ENCODE results near the gene RAB11FIP3. TPM values are rescaled to one million over a fixed set of nuclear protein-coding genes. Genes with fewer than 3 reads are reported as not detected.
"Not testable (repeated sequence)": the region's sequence is repeated elsewhere in the genome, so short reads cannot be mapped to it uniquely, and the experiment has no call there.

RAB11FIP3 gene
- polyA plus RNA-seq, 1 donor = 114 TPM

GRCh38 chr16:477301-478157 is 52.1 kb downstream of the RAB11FIP3 start:
- Histone ChIP-seq H3K4me3 (ENCODE audit: low read length) (no peak overlapping the region), H3K9me3 (ENCODE audit: control insufficient read depth, low read depth, low read length) (no peaks in the 10 kb centered on the region), H3K36me3 (ENCODE audit: control insufficient read depth, insufficient read depth, low read length) (peaks cover 20% of the 10 kb centered on the region), H3K4me1 (ENCODE audit: control insufficient read depth, insufficient read depth, low read length) (peaks cover 47% of the 10 kb centered on the region), H3K27me3 (ENCODE audit: control insufficient read depth, insufficient read depth, low read length) (no peaks in the 10 kb centered on the region), H3K27ac (ENCODE audit: low read length) (peak overlapping the region; percentile 68)
- peak; percentile 53 to 75 for DNase-seq
- WGBS (ENCODE audit: insufficient coverage, low lambda C conversion rate) = no CpG with 5 or more reads among the region's 23 CpGs

- peaks cover 20% of the 10 kb centered on the region for H3K36me3 ChIP-seq (ENCODE audit: control insufficient read depth, insufficient read depth, low read length)
- H3K4me3 ChIP-seq (ENCODE audit: low read length); H3K27me3 ChIP-seq (ENCODE audit: control insufficient read depth, insufficient read depth, low read length); H3K9me3 ChIP-seq (ENCODE audit: control insufficient read depth, low read depth, low read length): not testable (repeated sequence)
- peaks cover 54% of the 10 kb centered on the region for H3K4me1 ChIP-seq (ENCODE audit: control insufficient read depth, insufficient read depth, low read length)
- H3K27ac ChIP-seq (ENCODE audit: low read length) = peak overlapping the region; percentile 68
- peak; percentile 60 to 77 for DNase-seq
- no CpG with 5 or more reads among the region's 10 CpGs for WGBS (ENCODE audit: insufficient coverage, low lambda C conversion rate)
Measured at GRCh38 chr16:478287-478686, 52.8 kb downstream of the RAB11FIP3 start.

- no CpG with 5 or more reads among the region's 31 CpGs for WGBS (ENCODE audit: insufficient coverage, low lambda C conversion rate)
- no peaks in the 10 kb centered on the region for H3K9me3 ChIP-seq (ENCODE audit: control insufficient read depth, low read depth, low read length)
- no peak for DNase-seq
- H3K27ac ChIP-seq (ENCODE audit: low read length) = peak overlapping the region; percentile 61
- peaks cover 32% of the 10 kb centered on the region for H3K4me1 ChIP-seq (ENCODE audit: control insufficient read depth, insufficient read depth, low read length)
- no peaks in the 10 kb centered on the region for H3K27me3 ChIP-seq (ENCODE audit: control insufficient read depth, insufficient read depth, low read length)
- H3K4me3 ChIP-seq (ENCODE audit: low read length) = no peak overlapping the region
- H3K36me3 ChIP-seq (ENCODE audit: control insufficient read depth, insufficient read depth, low read length) = peaks cover 27% of the 10 kb centered on the region
Measured at GRCh38 chr16:482468-483185, 57.2 kb downstream of the RAB11FIP3 start.

- Histone ChIP-seq H3K27me3 (ENCODE audit: control insufficient read depth, insufficient read depth, low read length) (no peaks in the 10 kb centered on the region), H3K27ac (ENCODE audit: low read length) (peak overlapping the region; percentile 61), H3K4me3 (ENCODE audit: low read length) (no peak overlapping the region), H3K4me1 (ENCODE audit: control insufficient read depth, insufficient read depth, low read length) (peaks cover 26% of the 10 kb centered on the region), H3K9me3 (ENCODE audit: control insufficient read depth, low read depth, low read length) (no peaks in the 10 kb centered on the region), H3K36me3 (ENCODE audit: control insufficient read depth, insufficient read depth, low read length) (peaks cover 29% of the 10 kb centered on the region)
- DNase-seq = peak; percentile 40 to 69
- 0% methylated on average over 1 of the region's 14 CpGs for WGBS (ENCODE audit: insufficient coverage, low lambda C conversion rate)
Measured at GRCh38 chr16:483341-484075, 58.1 kb downstream of the RAB11FIP3 start.

- Histone ChIP-seq H3K4me3 (ENCODE audit: low read length) (no peak overlapping the region), H3K27ac (ENCODE audit: low read length) (no peak overlapping the region), H3K27me3 (ENCODE audit: control insufficient read depth, insufficient read depth, low read length) (no peaks in the 10 kb centered on the region), H3K4me1 (ENCODE audit: control insufficient read depth, insufficient read depth, low read length) (no peaks in the 10 kb centered on the region), H3K36me3 (ENCODE audit: control insufficient read depth, insufficient read depth, low read length) (peaks cover 55% of the 10 kb centered on the region), H3K9me3 (ENCODE audit: control insufficient read depth, low read depth, low read length) (no peaks in the 10 kb centered on the region)
- DNase-seq = no peak
- no CpG with 5 or more reads among the region's 16 CpGs for WGBS (ENCODE audit: insufficient coverage, low lambda C conversion rate)
Measured at GRCh38 chr16:489606-490005, 64.2 kb downstream of the RAB11FIP3 start.

GRCh38 chr16:490768-491167 is 65.3 kb downstream of the RAB11FIP3 start:
- H3K36me3 ChIP-seq (ENCODE audit: control insufficient read depth, insufficient read depth, low read length) = peaks cover 50% of the 10 kb centered on the region
- no peak overlapping the region for H3K4me3 ChIP-seq (ENCODE audit: low read length)
- H3K4me1 ChIP-seq (ENCODE audit: control insufficient read depth, insufficient read depth, low read length) = no peaks in the 10 kb centered on the region
- WGBS (ENCODE audit: insufficient coverage, low lambda C conversion rate) = no CpG with 5 or more reads among the region's 10 CpGs
- H3K9me3 ChIP-seq (ENCODE audit: control insufficient read depth, low read depth, low read length) = no peaks in the 10 kb centered on the region
- H3K27ac ChIP-seq (ENCODE audit: low read length) = no peak overlapping the region
- no peaks in the 10 kb centered on the region for H3K27me3 ChIP-seq (ENCODE audit: control insufficient read depth, insufficient read depth, low read length)
- no peak for DNase-seq

- Histone ChIP-seq H3K4me3 (ENCODE audit: low read length) (no peak overlapping the region), H3K27me3 (ENCODE audit: control insufficient read depth, insufficient read depth, low read length) (no peaks in the 10 kb centered on the region), H3K36me3 (ENCODE audit: control insufficient read depth, insufficient read depth, low read length) (peaks cover 53% of the 10 kb centered on the region), H3K27ac (ENCODE audit: low read length) (no peak overlapping the region), H3K9me3 (ENCODE audit: control insufficient read depth, low read depth, low read length) (no peaks in the 10 kb centered on the region), H3K4me1 (ENCODE audit: control insufficient read depth, insufficient read depth, low read length) (no peaks in the 10 kb centered on the region)
- DNase-seq = no peak
- 93% methylated on average over 3 of the region's 19 CpGs for WGBS (ENCODE audit: insufficient coverage, low lambda C conversion rate)
Measured at GRCh38 chr16:491220-491919, 65.9 kb downstream of the RAB11FIP3 start.

- H3K4me1 ChIP-seq (ENCODE audit: control insufficient read depth, insufficient read depth, low read length) = no peaks in the 10 kb centered on the region
- no peak overlapping the region for H3K4me3 ChIP-seq (ENCODE audit: low read length)
- no peaks in the 10 kb centered on the region for H3K27me3 ChIP-seq (ENCODE audit: control insufficient read depth, insufficient read depth, low read length)
- DNase-seq = no peak
- peaks cover 57% of the 10 kb centered on the region for H3K36me3 ChIP-seq (ENCODE audit: control insufficient read depth, insufficient read depth, low read length)
- H3K27ac ChIP-seq (ENCODE audit: low read length) = no peak overlapping the region
- H3K9me3 ChIP-seq (ENCODE audit: control insufficient read depth, low read depth, low read length) = no peaks in the 10 kb centered on the region
- no CpG with 5 or more reads among the region's 30 CpGs for WGBS (ENCODE audit: insufficient coverage, low lambda C conversion rate)
Measured at GRCh38 chr16:492211-492875, 66.9 kb downstream of the RAB11FIP3 start.

GRCh38 chr16:494676-495075 is 69.2 kb downstream of the RAB11FIP3 start:
- H3K4me1 ChIP-seq (ENCODE audit: control insufficient read depth, insufficient read depth, low read length); DNase-seq; H3K27me3 ChIP-seq (ENCODE audit: control insufficient read depth, insufficient read depth, low read length); H3K27ac ChIP-seq (ENCODE audit: low read length); H3K4me3 ChIP-seq (ENCODE audit: low read length); H3K9me3 ChIP-seq (ENCODE audit: control insufficient read depth, low read depth, low read length): not testable (repeated sequence)
- peaks cover 50% of the 10 kb centered on the region for H3K36me3 ChIP-seq (ENCODE audit: control insufficient read depth, insufficient read depth, low read length)
- 95% methylated on average over 8 of the region's 15 CpGs for WGBS (ENCODE audit: insufficient coverage, low lambda C conversion rate)
